Esophagus squamous epithelium (tissue), 4 donors: ENCODE results near the gene SECISBP2.

Source experiments
- CTCF ChIP-seq, 6 experiments: fragments of 450-650 bp in 4 of 6; fragments of 200-600 bp in 2 of 6; sonication (generic) in 2 of 6; IDR thresholded peaks; one replicate each; pipeline ENCODE4 v1.5.1; 2016 to 2019; ENCODE audit warnings: antibody characterized with exemption in 6 of 6, mild to moderate bottlenecking in 4 of 6, moderate library complexity in 4 of 6
- POLR2A ChIP-seq, 4 donors: fragments of 450-650 bp; IDR thresholded peaks; one replicate each; pipeline ENCODE4 v1.6.1; 2017; ENCODE audit warnings: antibody characterized with exemption in 4 of 4, mild to moderate bottlenecking in 4 of 4, moderate library complexity in 3 of 4

- no peak for TF ChIP-seq POLR2A (IDR thresholded peaks at IDR 0.05)
- no peak for TF ChIP-seq CTCF (IDR thresholded peaks at IDR 0.05)
Measured at GRCh38 chr9:89381308-89381609, 63.0 kb downstream of the SECISBP2 start.
